Ishikawa (cell line): ENCODE data around the gene RBKS.

Experiments
- CEBPB ChIP-seq: IDR thresholded peaks from 2 replicates; pipeline ENCODE4 v1.6.1; 2012
- CREB1 ChIP-seq: IDR thresholded peaks from 2 replicates; pipeline ENCODE4 v1.6.1; 2012; ENCODE audit warnings: low read depth
- EGR1 ChIP-seq: IDR thresholded peaks from 2 replicates; pipeline ENCODE4 v1.6.1; 2012
- EP300 ChIP-seq: IDR thresholded peaks from 2 replicates; pipeline ENCODE4 v1.6.1; 2012; ENCODE audit warnings: borderline replicate concordance
- FOXM1 ChIP-seq: IDR thresholded peaks from 2 replicates; pipeline ENCODE4 v1.6.1; 2012; ENCODE audit warnings: low read depth, borderline replicate concordance
- MAX ChIP-seq: IDR thresholded peaks from 2 replicates; pipeline ENCODE4 v1.6.1; 2012
- RAD21 ChIP-seq: IDR thresholded peaks from 2 replicates; pipeline ENCODE4 v1.6.1; 2012; ENCODE audit warnings: low read depth
- REST ChIP-seq: IDR thresholded peaks from 2 replicates; pipeline ENCODE4 v1.6.1; 2012; ENCODE audit warnings: low read depth, mild to moderate bottlenecking
- TAF1 ChIP-seq: IDR thresholded peaks from 2 replicates; pipeline ENCODE4 v1.6.1; 2012; ENCODE audit warnings: low read depth, mild to moderate bottlenecking
- TCF12 ChIP-seq: IDR thresholded peaks from 2 replicates; pipeline ENCODE4 v1.6.1; 2012; ENCODE audit warnings: low read depth
- TEAD4 ChIP-seq: IDR thresholded peaks from 2 replicates; pipeline ENCODE4 v1.6.1; 2012
- USF1 ChIP-seq: IDR thresholded peaks from 2 replicates; pipeline ENCODE4 v1.6.1; 2012
- YY1 ChIP-seq: IDR thresholded peaks from 2 replicates; pipeline ENCODE4 v1.6.1; 2012; ENCODE audit warnings: low read depth
- ZBTB7A ChIP-seq: IDR thresholded peaks from 2 replicates; pipeline ENCODE4 v1.6.1; 2012; ENCODE audit warnings: low read depth

GRCh38 chr2:27935026-27935425 is 44.8 kb upstream of the RBKS start:
- TF ChIP-seq TAF1 (no peak), TCF12 (no peak), EP300 (no peak), MAX (no peak), YY1 (no peak), RAD21 (no peak), REST (no peak), CREB1 (no peak), TEAD4 (no peak), USF1 (no peak), FOXM1 (no peak), CEBPB (no peak), EGR1 (no peak), ZBTB7A (no peak)
